HG02678 (cell line): ENCODE data around the gene MTMR4.
A peak's percentile ranks its signal among the peaks of the same experiment; 100 is the strongest.
"Not testable (repeated sequence)": the region's sequence is repeated elsewhere in the genome, so short reads cannot be mapped to it uniquely, and the experiment has no call there.

Experiments
- ATAC-seq: cut with Tn5 transposase; IDR thresholded peaks from one replicate; pipeline ENCODE4 v1.9.1; 2021; ENCODE audit warnings: mild to moderate bottlenecking, moderate library complexity; ENCODE audit not compliant: unreplicated experiment

Gene MTMR4

DNA sequence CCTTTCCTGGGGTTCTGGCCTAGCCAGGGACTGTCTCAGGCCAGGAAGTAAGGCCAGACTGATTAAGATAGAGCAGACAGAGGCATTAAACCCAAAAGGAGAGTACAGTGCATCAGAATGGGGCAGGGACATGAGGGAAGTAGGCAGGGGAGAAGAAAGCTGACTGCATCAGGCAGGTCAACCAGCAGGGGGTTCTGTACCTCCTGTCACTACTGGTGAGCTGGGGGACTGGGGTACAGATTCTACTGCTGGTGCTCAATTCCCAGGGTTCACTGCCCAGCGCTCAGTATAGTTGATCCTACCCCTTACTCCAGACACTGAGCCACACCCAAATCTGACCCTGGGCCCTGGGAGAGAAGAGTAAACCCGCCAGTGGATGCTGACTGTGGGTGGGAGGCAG, 12.9 kb upstream of the MTMR4 start:
- ATAC-seq = no peak

DNA sequence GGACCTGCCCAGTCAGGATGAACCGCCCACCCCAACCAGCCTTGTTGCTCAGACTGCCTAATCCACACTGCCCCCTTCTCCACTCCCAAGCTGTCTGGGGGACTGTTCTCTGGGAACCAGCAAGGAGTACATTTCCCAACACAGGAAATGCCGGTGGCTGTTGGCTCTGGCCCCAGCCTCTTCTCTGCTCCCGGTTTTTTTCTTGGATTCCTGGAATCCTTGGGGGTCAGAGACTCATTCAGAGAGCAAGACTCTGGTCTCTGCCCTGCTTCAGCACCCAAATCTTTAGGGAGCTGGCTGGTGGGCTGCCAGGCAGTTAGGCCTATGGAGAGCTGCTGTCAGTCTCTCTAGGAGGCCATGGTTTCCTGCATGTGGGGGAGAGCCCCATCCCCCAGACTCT, 10.8 kb upstream of the MTMR4 start:
- ATAC-seq = no peak

GRCh38 chr17:58521680-58522079, 7.2 kb upstream of the MTMR4 start:
- no peak for ATAC-seq

DNA sequence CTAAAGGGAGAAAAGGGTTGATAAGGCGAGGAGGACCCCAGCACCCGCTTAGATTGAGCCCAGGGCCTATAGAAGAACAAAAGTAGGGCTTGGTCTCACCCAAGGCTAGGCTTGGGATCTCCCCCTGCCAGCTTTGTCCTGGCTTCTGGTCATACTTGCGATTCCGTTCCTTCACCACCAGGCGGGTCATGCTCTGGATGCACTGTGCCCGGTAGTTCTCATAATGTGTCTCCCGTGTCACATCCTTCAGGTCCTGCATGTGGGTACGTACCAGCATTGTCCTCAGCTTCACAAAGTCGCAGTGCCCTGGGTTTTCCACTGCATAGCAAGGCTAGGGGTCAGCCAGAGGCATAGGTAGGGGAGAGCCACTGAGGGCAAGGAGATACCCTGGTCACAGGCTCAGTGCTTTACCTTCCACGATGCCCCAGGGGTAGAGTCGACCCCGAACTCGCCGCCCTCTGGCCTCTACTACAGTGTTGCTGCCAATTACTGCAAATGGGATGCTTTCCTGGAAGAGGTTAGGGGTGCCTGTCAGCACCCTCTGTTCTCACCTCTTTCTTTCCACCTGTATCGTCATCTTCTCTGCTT, 6.5 kb upstream of the MTMR4 start:
- no peak for ATAC-seq

DNA sequence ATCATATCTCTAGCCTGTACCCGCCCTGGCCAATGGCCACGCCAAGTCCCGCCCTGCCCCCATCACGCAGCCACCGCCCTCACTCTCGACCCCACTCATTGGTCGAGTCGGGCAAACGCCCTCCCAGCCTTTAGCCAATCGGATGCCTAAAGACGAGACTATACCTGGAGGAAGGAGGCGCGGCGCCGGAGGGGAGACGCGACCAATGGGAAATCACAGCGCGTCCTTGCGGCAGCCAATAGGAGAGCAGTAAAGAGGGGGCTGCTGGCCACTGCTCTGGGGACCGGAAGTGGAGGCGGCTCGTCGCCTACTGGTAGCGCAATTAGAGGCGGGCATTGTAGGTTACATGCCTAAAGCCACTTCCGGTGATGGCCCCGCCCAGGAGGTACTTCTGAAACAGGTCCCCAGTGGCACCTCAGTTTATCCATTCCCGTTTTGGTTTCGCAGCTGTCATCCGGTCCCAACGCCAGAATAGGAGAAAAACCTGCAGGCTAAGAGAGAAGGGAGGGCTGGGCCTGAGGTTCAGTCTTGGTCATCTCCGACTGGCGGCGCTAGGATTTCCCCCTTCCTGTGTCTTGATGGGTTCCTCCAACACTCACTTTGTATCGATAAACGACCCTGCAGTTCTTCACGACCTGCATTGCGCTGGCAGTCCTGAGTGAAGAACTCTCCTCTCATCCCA, 3.6 kb upstream of the MTMR4 start:
- ATAC-seq = peak; percentile 82

DNA sequence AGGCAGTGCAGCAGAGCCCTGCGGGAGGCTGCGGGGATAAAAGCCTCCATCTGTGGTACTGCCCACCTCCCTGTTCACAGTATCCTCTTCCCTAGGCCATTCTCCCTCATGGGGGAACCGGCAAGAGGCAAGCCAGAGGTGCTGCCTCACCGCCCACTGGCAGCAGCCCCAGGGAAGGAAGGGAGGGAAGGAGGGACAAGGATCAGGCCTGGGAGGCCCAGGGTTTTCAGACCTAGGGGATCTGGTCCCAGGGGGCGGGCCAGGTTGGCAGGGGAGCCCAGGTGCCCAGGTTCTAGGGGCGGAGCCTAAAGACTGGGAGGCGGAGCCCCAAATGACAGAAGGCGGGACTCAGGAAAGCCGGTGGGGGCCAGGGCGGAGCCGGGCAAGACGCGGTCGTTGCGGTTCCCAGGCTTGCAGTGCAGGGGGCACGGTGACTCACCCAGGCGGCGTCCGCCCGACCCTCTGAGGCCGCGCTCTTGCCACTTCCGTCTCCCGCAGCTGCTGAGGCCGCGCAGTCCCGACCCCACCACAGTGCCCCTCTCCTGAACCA, 3.0 kb upstream of the MTMR4 start:
- no peak for ATAC-seq

DNA sequence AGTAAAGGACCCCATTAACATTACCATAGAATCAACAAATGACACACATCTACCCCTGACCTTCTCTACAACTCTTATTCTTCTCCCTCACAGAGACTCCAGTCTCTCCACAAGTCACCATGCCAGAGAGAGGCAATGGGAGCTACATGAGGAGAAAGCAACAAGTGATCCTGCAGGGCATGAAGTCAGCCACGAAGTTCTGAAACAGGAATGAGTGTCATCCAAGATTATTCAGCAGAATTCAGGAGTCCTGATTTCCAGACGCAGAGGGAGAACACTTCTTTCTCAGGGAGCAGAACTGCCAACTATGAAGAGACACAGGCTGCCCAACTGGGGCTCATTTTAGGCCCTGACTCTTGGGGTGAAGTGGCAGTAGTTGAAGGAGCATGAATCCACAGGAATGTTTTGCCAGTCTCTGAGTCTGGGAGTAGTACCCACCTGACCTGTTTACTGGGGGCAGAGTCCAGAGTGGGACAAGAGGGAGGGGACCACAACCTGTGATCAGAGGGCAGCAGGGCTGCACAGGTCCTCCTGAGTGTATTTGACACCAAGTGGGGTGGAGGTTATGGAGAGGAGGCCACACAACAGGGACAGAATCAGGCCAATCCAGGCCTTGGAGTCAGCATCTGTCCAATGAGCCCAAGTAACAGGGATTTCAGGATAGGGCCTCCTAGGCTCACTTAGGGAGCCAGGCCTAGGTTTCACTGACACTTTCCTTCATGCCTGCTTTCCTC, 2.4 kb upstream of the MTMR4 start:
- ATAC-seq = no peak

- no peak for ATAC-seq
Observed at GRCh38 chr17:58515286-58515685, 848 bp upstream of the MTMR4 start.

DNA sequence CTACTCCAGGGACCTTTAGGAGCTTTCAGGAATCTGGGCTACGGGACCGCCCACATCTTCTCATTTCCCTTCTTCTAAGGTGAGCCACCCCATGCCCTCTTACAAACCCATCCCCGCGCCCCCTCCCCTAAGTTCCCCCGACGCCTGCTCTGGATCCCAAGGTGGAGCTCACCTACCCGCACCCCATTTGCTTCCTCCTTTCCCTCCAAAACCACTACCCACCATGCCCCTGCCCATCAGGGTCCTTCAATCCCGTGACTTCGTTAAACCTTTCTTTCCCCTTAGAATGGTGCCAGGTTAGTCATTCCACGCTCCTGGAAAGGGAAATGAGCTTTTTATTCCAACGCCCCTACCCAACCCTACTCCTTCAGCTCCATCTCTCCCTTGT, 326 bp upstream of the MTMR4 start:
- no peak for ATAC-seq

DNA sequence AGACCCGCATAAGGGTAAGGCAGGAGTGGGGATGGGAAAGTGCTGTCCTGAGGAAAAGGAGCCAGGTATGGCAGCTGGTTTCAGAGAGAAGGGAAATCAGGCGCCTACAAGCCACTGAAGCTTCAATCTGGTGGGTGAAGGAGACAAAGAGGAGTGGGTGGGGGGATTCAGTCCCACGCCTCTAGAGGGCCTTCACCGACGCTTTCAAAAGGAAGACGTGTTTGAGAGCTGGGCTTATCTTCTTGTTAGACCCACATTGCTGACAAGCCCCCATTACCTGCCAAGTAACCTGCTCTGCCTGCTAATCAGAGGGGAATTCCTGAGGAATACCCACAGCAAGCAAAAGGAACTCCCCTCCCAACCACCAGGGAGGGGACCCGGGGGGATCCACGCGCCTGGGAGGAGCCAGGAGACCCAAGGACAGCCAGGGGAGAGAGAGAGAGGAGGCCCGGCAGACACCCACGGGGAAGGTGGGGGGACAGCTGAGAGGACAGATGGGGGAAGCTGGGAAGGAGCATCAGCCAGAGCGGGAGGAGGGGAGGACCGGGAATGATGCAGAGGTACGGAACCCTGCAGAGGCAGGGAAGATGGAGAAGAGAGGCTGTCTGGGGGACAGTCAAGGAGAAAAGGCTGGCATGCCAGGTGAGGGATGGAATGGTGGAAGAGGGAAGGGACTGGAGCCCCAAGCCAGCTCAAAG, 1.0 kb downstream of the MTMR4 start:
- no peak for ATAC-seq

GRCh38 chr17:58510075-58510474, 4.4 kb downstream of the MTMR4 start:
- ATAC-seq = no peak

DNA sequence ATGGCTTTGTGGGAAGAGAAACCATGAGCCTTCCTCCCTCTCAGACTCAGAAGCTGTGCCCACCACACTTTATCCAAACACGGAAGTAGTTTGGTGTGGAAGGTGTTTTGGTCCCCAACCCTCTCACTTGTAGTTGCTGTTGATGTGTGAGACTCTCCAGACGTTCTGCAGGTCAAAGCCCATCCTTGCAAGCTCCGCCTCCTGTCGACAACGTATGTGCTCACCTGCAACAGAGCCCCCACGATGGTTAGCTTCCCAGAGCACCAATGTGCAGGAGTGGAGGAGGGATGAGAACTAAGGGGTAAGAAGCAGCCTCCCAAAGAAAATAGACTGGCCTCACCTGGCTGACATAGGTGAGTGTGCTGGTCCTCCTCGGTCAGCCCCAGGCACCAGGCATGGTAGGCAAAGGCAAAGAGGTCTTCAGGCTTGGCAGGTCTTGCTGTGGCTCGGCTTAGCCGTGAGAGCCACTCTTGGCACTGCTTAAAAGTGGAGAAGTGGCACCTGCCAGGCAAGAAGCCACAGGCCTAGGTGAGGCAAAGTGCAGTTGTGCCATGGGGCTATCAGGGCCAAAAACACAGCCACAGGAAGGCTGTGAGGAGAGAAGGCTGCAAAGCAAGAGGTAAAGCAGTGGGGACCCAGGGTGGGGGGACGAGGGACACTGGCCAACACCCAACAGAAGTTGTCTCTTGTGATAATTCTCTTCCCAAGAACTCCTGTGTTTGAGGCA, 5.9 kb downstream of the MTMR4 start:
- no peak for ATAC-seq

DNA sequence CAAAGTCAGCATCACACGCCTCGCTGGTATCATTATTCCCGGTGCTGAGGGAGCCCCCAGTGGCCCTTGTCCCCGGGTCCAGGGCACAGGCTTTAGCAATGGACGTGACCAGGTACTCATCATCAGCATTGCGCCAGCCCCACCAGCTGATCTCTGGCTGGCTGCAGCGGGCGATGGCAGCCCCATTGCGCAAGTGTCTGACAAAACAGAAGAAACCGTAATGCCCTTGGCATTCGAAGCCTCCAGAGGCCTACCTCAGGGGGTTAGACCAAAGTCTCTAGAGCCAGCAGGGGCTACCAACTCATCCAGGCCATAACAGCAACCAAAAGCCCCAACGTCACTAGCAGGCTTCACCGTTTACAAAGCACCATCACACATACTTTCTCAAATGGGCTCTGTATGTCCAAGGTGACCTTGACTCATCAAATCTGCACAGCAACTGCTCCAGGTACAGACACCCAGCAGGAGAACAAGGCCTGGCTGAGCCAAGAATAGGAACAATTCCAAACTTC, 7.3 kb downstream of the MTMR4 start:
- ATAC-seq = no peak

GRCh38 chr17:58506354-58507080, 7.9 kb downstream of the MTMR4 start:
- no peak for ATAC-seq

- ATAC-seq = peak; percentile 93
Observed at GRCh38 chr17:58504826-58505351, 9.5 kb downstream of the MTMR4 start.

DNA sequence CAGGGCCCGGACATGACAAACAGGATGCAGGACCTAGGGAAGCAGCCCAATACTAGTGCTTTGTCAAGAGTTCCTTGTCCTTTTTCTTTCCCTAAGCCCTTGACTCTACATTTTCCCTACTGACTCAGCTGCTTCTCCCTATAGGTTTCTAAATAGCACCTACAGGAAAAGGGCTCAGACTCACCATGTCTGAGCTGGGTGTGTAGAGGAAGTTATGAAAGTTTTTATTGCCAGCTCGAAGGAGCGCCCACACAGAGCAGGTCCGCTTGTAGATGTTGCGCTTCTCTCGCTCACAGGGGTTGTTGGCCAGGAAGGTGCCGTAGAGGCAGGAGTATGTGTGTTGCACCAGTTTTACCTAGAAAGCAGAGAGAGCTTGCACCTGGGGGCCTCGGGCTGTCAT, 10.6 kb downstream of the MTMR4 start:
- no peak for ATAC-seq

GRCh38 chr17:58503134-58503533, 11.3 kb downstream of the MTMR4 start:
- ATAC-seq = not testable (repeated sequence)

DNA sequence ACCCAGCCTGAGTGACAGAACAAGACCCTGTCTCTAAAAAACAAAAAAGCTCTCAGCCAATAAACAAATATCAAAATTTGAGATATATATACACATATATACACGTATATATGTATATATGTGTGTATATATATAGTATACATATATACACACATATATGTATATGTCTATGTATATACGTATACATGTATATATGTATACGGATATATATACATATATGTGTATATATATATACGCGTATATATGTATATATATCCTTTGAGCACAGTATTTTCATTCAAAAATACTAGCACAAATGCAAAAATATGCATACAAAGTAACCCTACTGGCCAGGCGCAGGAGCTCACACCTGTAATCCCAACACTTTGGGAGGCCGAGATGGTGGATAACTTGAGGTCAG, 13.0 kb downstream of the MTMR4 start:
- no peak for ATAC-seq

- no peak for ATAC-seq
Observed at GRCh38 chr17:58498177-58498828, 16.1 kb downstream of the MTMR4 start.
